GM12878 (cell line): ENCODE results near the gene CEP126.

ENCODE experiments used
- BRCA1 ChIP-seq: IDR thresholded peaks from 2 replicates; pipeline ENCODE4 v1.6.1; 2011; ENCODE audit warnings: low read depth, low read length, improper control_type of control experiment
- EZH2 ChIP-seq: IDR thresholded peaks from 2 replicates; pipeline ENCODE4 v1.6.1; 2012; ENCODE audit warnings: low read depth, mild to moderate bottlenecking, control low read depth, inconsistent platforms, low read length, borderline replicate concordance; ENCODE audit not compliant: control insufficient read depth
- GABPA ChIP-seq: IDR thresholded peaks from 2 replicates; pipeline ENCODE4 v1.6.1; 2014; ENCODE audit warnings: antibody characterized with exemption, low read depth, mild to moderate bottlenecking, inconsistent platforms
- RAD21 ChIP-seq: IDR thresholded peaks from 2 replicates; pipeline ENCODE4 v1.6.1; 2011; ENCODE audit warnings: mild to moderate bottlenecking, low read depth, low read length, moderate library complexity; ENCODE audit not compliant: insufficient read depth
- RAD51 ChIP-seq: fragments of 450-650 bp; IDR thresholded peaks from 2 replicates; pipeline ENCODE4 v1.6.1; 2016; ENCODE audit warnings: moderate library complexity, mild to moderate bottlenecking, inconsistent platforms
- RCOR1 ChIP-seq: conservative IDR thresholded peaks from 2 replicates; pipeline ENCODE4 v1.6.1; 2012; ENCODE audit warnings: low read depth, low read length, improper control_type of control experiment
- SMAD1 ChIP-seq: fragments of 450-650 bp; IDR thresholded peaks from 2 replicates; pipeline ENCODE4 v1.6.1; 2018; ENCODE audit warnings: mild to moderate bottlenecking, low read depth; ENCODE audit not compliant: partially characterized antibody
- TAF1 ChIP-seq: IDR thresholded peaks from 2 replicates; pipeline ENCODE4 v1.6.1; 2011; ENCODE audit warnings: mild to moderate bottlenecking, low read depth, low read length, borderline replicate concordance
- TF ChIP-seq, protein P1 (sequence below): IDR thresholded peaks from 2 replicates; pipeline ENCODE4 v1.6.1; 2012; ENCODE audit warnings: low read depth, low read length, improper control_type of control experiment
- TF ChIP-seq, protein P2 (sequence below), 3 experiments: IDR thresholded peaks in 2 of 3; conservative IDR thresholded peaks in 1 of 3; 2 replicates each; pipeline ENCODE4 v1.5.1; 2011; ENCODE audit warnings: low read depth in 3 of 3, low read length in 3 of 3, mild to moderate bottlenecking in 3 of 3, control low read depth in 2 of 3, moderate library complexity in 2 of 3, inconsistent platforms in 1 of 3, mixed read lengths in 1 of 3; ENCODE audit not compliant: control insufficient read depth in 2 of 3, insufficient read depth in 1 of 3; ENCODE audit errors: extremely low read depth in 1 of 3
- TF ChIP-seq, protein P3 (sequence below): IDR thresholded peaks from 2 replicates; pipeline ENCODE4 v1.6.1; 2011; ENCODE audit warnings: low read depth, mild to moderate bottlenecking, low read length, moderate library complexity, borderline replicate concordance; ENCODE audit errors: extremely low read depth

DNA sequence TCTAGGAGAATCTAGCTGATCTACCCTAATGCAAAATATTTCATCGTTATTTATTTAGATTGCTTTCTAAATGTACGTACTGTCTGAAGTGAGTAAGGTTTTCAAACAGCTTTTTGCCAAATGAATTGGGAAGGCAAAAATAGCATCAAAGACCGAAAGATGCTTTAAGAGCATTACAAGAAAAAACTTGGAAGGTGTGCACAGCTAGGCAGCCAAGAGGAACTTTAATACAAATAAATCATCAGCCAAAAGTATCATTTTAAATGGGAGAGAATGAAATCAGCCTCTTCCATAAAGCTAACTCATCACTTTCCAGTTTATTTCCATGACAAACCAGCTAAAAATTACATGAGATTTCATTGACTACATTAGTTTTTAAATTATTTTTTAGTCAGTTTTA, 102.2 kb downstream of the CEP126 start:
- TF ChIP-seq RCOR1: no peak
- TF ChIP-seq RAD21: no peak
- no peak for TF ChIP-seq RAD51
- no peak for TF ChIP-seq GABPA
- TF ChIP-seq BRCA1: no peak
- TF ChIP-seq, protein P1, sequence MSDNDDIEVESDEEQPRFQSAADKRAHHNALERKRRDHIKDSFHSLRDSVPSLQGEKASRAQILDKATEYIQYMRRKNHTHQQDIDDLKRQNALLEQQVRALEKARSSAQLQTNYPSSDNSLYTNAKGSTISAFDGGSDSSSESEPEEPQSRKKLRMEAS: no peak
- TF ChIP-seq, protein P2, sequence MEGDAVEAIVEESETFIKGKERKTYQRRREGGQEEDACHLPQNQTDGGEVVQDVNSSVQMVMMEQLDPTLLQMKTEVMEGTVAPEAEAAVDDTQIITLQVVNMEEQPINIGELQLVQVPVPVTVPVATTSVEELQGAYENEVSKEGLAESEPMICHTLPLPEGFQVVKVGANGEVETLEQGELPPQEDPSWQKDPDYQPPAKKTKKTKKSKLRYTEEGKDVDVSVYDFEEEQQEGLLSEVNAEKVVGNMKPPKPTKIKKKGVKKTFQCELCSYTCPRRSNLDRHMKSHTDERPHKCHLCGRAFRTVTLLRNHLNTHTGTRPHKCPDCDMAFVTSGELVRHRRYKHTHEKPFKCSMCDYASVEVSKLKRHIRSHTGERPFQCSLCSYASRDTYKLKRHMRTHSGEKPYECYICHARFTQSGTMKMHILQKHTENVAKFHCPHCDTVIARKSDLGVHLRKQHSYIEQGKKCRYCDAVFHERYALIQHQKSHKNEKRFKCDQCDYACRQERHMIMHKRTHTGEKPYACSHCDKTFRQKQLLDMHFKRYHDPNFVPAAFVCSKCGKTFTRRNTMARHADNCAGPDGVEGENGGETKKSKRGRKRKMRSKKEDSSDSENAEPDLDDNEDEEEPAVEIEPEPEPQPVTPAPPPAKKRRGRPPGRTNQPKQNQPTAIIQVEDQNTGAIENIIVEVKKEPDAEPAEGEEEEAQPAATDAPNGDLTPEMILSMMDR (IDR thresholded peaks at IDR 0.05 in 2 of 3, conservative IDR thresholded peaks at IDR 0.05 in 1 of 3; ENCODE audit: control insufficient read depth in 2 of 3, extremely low read depth in 1 of 3, insufficient read depth in 1 of 3, low read depth in 3 of 3, low read length in 3 of 3): no peak
- TF ChIP-seq, protein P3, sequence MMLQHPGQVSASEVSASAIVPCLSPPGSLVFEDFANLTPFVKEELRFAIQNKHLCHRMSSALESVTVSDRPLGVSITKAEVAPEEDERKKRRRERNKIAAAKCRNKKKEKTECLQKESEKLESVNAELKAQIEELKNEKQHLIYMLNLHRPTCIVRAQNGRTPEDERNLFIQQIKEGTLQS: no peak
- no peak for TF ChIP-seq EZH2
- no peak for TF ChIP-seq SMAD1
- no peak for TF ChIP-seq TAF1
